ENCODE measurements around the gene TTC23.

Gene TTC23

DNA sequence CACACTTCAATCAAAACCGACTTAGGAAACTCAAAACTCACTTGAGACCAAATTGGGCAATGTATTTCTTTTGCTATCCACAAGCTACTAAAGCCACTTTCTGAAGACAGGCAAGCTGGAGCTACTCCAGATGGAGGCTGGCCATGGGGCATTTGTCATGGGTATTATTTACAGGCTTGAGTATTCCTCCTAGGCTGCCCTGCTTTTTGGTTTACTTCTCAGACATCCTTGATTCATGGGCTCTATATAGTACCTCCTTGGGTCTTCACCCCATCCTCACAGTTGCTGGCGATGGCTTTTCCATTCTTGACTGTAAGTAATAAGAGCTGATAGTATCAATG lies 163.1 kb downstream of the TTC23 start:
- TF ChIP-seq GATA3 (IDR thresholded peaks at IDR 0.05; ENCODE audit: low read depth, low read length) (no peak), GATA2 (IDR thresholded peaks at IDR 0.05; ENCODE audit: low read depth, low read length) (no peak)

Data from SH-SY5Y (cell line).